ENCODE data around the gene ABCC1.

ABCC1 gene

DNA sequence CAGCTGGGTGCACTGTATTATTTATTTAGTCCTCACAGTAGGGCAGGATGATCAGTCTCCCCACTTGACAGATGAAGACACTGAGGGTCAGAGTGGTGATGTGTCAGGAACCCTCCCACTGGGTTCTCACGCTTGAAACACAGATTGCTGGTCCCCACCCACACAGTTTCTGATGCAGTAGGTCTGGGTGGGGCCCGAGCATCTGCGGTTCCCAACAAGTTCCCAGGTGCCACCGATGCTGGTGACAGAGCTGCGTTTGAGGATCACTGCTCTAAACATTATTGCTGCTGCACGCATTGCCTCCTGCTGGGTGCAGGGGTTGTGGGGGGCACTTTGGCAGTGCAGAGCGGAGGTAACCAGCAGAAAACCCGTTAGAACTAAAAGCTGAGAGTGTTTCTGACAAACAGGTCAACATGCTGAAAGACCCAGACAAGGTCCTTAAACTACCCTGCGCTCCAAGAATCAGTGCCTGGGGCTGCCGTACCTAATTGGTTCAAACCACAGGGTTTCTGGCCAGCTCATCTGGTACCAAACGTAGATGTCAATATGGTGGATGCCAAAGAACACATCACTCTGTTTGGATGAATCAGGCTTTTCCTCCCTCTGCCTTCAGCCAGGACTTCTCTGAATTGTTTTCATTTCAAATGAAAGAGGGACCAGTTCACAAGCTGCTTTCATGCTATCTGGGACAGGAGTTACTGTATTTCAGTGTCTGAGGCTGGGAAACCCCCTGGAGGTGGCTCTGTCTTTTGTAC, 76.0 kb downstream of the ABCC1 start:
- Histone ChIP-seq H3K9ac (ENCODE audit: low read length) (no peak overlapping the region), H3K79me2 (ENCODE audit: insufficient read depth, low read length) (no peaks in the 10 kb centered on the region), H3K9me2 (replicated peaks; ENCODE audit: insufficient read depth, low read length) (no peaks in the 10 kb centered on the region), H3F3A (ENCODE audit: insufficient read depth) (no peaks in the 10 kb centered on the region), H3K36me3 (ENCODE audit: low read length) (0 out of 2 replicates have a peak, but pooled peaks cover 3% of the 10 kb centered on the region), H2AFZ (ENCODE audit: low read depth, low read length, severe bottlenecking) (no peak overlapping the region), H4K20me1 (ENCODE audit: low read depth, low read length) (no peaks in the 10 kb centered on the region), H3K27me3 (ENCODE audit: low read length) (no peaks in the 10 kb centered on the region), H3K27ac (ENCODE audit: low read depth, low read length) (no peak overlapping the region), H3K4me3 (ENCODE audit: insufficient read depth, low read length, poor library complexity, severe bottlenecking) (no peak overlapping the region), H3K9me3 (ENCODE audit: insufficient read depth, low read length) (no peaks in the 10 kb centered on the region), H3K4me2 (ENCODE audit: low read depth, low read length, poor library complexity, severe bottlenecking) (no peak overlapping the region)
- TF ChIP-seq, protein P1, sequence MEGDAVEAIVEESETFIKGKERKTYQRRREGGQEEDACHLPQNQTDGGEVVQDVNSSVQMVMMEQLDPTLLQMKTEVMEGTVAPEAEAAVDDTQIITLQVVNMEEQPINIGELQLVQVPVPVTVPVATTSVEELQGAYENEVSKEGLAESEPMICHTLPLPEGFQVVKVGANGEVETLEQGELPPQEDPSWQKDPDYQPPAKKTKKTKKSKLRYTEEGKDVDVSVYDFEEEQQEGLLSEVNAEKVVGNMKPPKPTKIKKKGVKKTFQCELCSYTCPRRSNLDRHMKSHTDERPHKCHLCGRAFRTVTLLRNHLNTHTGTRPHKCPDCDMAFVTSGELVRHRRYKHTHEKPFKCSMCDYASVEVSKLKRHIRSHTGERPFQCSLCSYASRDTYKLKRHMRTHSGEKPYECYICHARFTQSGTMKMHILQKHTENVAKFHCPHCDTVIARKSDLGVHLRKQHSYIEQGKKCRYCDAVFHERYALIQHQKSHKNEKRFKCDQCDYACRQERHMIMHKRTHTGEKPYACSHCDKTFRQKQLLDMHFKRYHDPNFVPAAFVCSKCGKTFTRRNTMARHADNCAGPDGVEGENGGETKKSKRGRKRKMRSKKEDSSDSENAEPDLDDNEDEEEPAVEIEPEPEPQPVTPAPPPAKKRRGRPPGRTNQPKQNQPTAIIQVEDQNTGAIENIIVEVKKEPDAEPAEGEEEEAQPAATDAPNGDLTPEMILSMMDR (IDR thresholded peaks at IDR 0.05; ENCODE audit: insufficient read depth, low read length, poor library complexity, severe bottlenecking) = no peak
- no peak for TF ChIP-seq EZH2phosphoT487 (conservative IDR thresholded peaks at IDR 0.05; ENCODE audit: low read length)

GRCh38 chr16:16027728-16028310, 78.4 kb downstream of the ABCC1 start:
- Histone ChIP-seq H3F3A (ENCODE audit: insufficient read depth) (no peaks in the 10 kb centered on the region), H3K27me3 (ENCODE audit: low read length) (no peaks in the 10 kb centered on the region), H3K9ac (ENCODE audit: low read length) (no peak overlapping the region), H3K27ac (ENCODE audit: low read depth, low read length) (no peak overlapping the region), H3K36me3 (ENCODE audit: low read length) (no peaks in the 10 kb centered on the region), H3K4me2 (ENCODE audit: low read depth, low read length, poor library complexity, severe bottlenecking) (no peak overlapping the region), H4K20me1 (ENCODE audit: low read depth, low read length) (no peaks in the 10 kb centered on the region), H3K4me3 (ENCODE audit: insufficient read depth, low read length, poor library complexity, severe bottlenecking) (no peak overlapping the region), H2AFZ (ENCODE audit: low read depth, low read length, severe bottlenecking) (no peak overlapping the region), H3K9me3 (ENCODE audit: insufficient read depth, low read length) (no peaks in the 10 kb centered on the region), H3K9me2 (replicated peaks; ENCODE audit: insufficient read depth, low read length) (no peaks in the 10 kb centered on the region), H3K79me2 (ENCODE audit: insufficient read depth, low read length) (no peaks in the 10 kb centered on the region)
- TF ChIP-seq, protein P1 (IDR thresholded peaks at IDR 0.05; ENCODE audit: insufficient read depth, low read length, poor library complexity, severe bottlenecking) = no peak
- no peak for TF ChIP-seq EZH2phosphoT487 (conservative IDR thresholded peaks at IDR 0.05; ENCODE audit: low read length)

- no peak overlapping the region for H3K9ac ChIP-seq (ENCODE audit: low read length)
- H3K9me3 ChIP-seq (ENCODE audit: insufficient read depth, low read length) = no peaks in the 10 kb centered on the region
- no peaks in the 10 kb centered on the region for H3K9me2 ChIP-seq (replicated peaks; ENCODE audit: insufficient read depth, low read length)
- H3K36me3 ChIP-seq (ENCODE audit: low read length) = no peaks in the 10 kb centered on the region
- H3K27me3 ChIP-seq (ENCODE audit: low read length) = no peaks in the 10 kb centered on the region
- H4K20me1 ChIP-seq (ENCODE audit: low read depth, low read length) = no peaks in the 10 kb centered on the region
- H3K79me2 ChIP-seq (ENCODE audit: insufficient read depth, low read length) = no peaks in the 10 kb centered on the region
- no peak overlapping the region for H3K27ac ChIP-seq (ENCODE audit: low read depth, low read length)
- no peak for TF ChIP-seq EZH2phosphoT487 (conservative IDR thresholded peaks at IDR 0.05; ENCODE audit: low read length)
- TF ChIP-seq, protein P1 (IDR thresholded peaks at IDR 0.05; ENCODE audit: insufficient read depth, low read length, poor library complexity, severe bottlenecking) = no peak
- no peaks in the 10 kb centered on the region for H3F3A ChIP-seq (ENCODE audit: insufficient read depth)
- no peak overlapping the region for H3K4me2 ChIP-seq (ENCODE audit: low read depth, low read length, poor library complexity, severe bottlenecking)
- no peak overlapping the region for H2AFZ ChIP-seq (ENCODE audit: low read depth, low read length, severe bottlenecking)
- H3K4me3 ChIP-seq (ENCODE audit: insufficient read depth, low read length, poor library complexity, severe bottlenecking) = no peak overlapping the region
These were observed 79.0 kb downstream of the ABCC1 start for GRCh38 chr16:16028311-16028999.

All from SU-DHL-6 (cell line).